Chondrocyte (in vitro differentiated cells): ENCODE data around the gene PPM1K. TPM values are rescaled to one million over a fixed set of nuclear protein-coding genes. Genes with fewer than 3 reads are reported as not detected.

Experiments used
- DNase-seq: peaks from one replicate; pipeline ENCODE4 v3.0.0; 2021; ENCODE audit warnings: mixed read lengths, low spot score
- H3K27ac Mint-ChIP-seq: one replicate; pipeline ENCODE4 v1.8.0; 2021; ENCODE audit warnings: mild to moderate bottlenecking, moderate library complexity, mixed read lengths; ENCODE audit not compliant: unreplicated experiment
- H3K27me3 Mint-ChIP-seq: 2 replicates; pipeline ENCODE4 v1.8.0; 2021; ENCODE audit warnings: low read depth, mixed read lengths
- H3K36me3 Mint-ChIP-seq: 2 replicates; pipeline ENCODE4 v1.8.0; 2021; ENCODE audit warnings: low read depth, mixed read lengths
- H3K4me1 Mint-ChIP-seq: 2 replicates; pipeline ENCODE4 v1.8.0; 2021; ENCODE audit warnings: low read depth, mild to moderate bottlenecking, mixed read lengths
- H3K4me3 Mint-ChIP-seq: one replicate; pipeline ENCODE4 v1.8.0; 2021; ENCODE audit warnings: mild to moderate bottlenecking, moderate library complexity, mixed read lengths; ENCODE audit not compliant: unreplicated experiment
- H3K9me3 Mint-ChIP-seq: 2 replicates; pipeline ENCODE4 v1.8.0; 2021; ENCODE audit warnings: low read depth, mixed read lengths
- total RNA-seq: library from RNA; stranded (reverse); gene quantifications from 3 replicates; pipeline ENCODE4 v1.2.1, GENCODE V29; 2021
- TF ChIP-seq, protein P1 (sequence below): fragments of 200-600 bp; sonication (generic); IDR thresholded peaks from 2 replicates; pipeline ENCODE4 v1.5.0; 2021; ENCODE audit warnings: antibody characterized with exemption, mild to moderate bottlenecking, moderate library complexity

Gene PPM1K
- total RNA-seq, 1 donor from 2014 or later, result 17.0 TPM

DNA sequence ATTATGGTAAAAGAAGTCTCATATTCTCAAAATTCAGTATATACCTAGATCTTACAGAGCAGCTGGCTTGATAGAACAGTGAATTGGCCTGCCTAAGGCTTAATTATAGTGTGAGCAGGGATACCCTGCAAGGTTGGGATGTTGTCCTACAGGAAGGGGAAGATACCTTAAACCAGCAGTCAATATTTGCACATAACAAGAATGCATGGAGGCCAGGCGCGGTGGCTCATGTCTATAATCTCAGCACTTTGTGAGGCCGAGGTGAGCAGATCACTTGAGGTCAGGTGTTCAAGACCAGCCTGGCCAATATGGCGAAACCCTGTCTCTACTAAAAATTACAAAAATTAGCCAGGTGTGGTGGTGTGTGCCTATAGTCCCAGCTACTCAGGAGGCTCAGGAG, 67.2 kb downstream of the PPM1K start:
- Mint-ChIP-seq H3K4me1 (peaks cover 3% of the 10 kb centered on the region), H3K27me3 (peaks cover 9% of the 10 kb centered on the region), H3K36me3 (no peaks in the 10 kb centered on the region), H3K9me3 (no peaks in the 10 kb centered on the region), H3K4me3 (no peak overlapping the region), H3K27ac (no peak overlapping the region)
- TF ChIP-seq, protein P1, sequence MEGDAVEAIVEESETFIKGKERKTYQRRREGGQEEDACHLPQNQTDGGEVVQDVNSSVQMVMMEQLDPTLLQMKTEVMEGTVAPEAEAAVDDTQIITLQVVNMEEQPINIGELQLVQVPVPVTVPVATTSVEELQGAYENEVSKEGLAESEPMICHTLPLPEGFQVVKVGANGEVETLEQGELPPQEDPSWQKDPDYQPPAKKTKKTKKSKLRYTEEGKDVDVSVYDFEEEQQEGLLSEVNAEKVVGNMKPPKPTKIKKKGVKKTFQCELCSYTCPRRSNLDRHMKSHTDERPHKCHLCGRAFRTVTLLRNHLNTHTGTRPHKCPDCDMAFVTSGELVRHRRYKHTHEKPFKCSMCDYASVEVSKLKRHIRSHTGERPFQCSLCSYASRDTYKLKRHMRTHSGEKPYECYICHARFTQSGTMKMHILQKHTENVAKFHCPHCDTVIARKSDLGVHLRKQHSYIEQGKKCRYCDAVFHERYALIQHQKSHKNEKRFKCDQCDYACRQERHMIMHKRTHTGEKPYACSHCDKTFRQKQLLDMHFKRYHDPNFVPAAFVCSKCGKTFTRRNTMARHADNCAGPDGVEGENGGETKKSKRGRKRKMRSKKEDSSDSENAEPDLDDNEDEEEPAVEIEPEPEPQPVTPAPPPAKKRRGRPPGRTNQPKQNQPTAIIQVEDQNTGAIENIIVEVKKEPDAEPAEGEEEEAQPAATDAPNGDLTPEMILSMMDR, result no peak
- DNase-seq, result no peak

DNA sequence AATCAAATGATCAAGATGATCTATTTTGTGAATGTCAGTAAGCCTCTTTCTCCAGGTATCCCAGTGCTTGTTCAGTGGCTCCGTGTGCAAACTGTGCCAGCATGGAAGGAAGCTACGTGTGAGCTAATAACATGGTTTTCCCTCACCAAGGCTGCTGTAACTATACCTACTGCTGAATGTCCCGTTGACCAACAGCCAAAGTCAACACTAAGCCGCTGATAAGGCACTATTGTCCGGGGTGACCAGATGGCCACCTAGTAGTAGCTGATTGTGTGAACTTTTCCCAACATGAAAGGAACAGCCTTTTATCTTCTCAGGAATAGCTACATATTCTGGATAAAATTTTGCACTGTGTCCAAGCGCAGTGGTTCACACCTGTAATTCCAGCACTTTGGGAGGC, 68.0 kb downstream of the PPM1K start:
- H3K27me3 Mint-ChIP-seq, result peaks cover 9% of the 10 kb centered on the region
- TF ChIP-seq, protein P1, result no peak
- peaks cover 3% of the 10 kb centered on the region for H3K4me1 Mint-ChIP-seq
- H3K9me3 Mint-ChIP-seq, result no peaks in the 10 kb centered on the region
- no peak overlapping the region for H3K27ac Mint-ChIP-seq
- DNase-seq, result no peak
- no peak overlapping the region for H3K4me3 Mint-ChIP-seq
- H3K36me3 Mint-ChIP-seq, result no peaks in the 10 kb centered on the region

DNA sequence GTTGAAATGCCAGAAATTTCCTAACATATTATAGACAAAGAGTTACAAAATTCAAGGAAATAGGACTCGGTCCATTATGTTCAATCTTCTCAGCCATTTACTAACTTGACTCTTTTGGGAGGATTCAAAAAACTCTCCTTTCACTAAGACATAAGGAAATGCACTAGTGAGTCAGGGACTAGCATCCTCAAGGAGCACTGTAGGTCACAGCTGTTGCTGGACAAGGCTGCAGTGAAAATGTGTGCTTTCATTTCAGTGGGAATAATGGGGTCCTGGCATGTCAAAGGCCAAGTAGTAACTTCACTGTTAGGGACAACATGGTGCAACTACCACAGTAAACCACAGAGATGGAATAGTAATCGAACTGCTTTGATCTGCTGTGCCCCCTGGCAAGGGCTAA, 69.0 kb downstream of the PPM1K start:
- H3K27me3 Mint-ChIP-seq, result peaks cover 9% of the 10 kb centered on the region
- no peaks in the 10 kb centered on the region for H3K36me3 Mint-ChIP-seq
- no peak for DNase-seq
- H3K4me1 Mint-ChIP-seq, result peaks cover 3% of the 10 kb centered on the region
- TF ChIP-seq, protein P1, result no peak
- no peak overlapping the region for H3K4me3 Mint-ChIP-seq
- no peak overlapping the region for H3K27ac Mint-ChIP-seq
- H3K9me3 Mint-ChIP-seq, result no peaks in the 10 kb centered on the region

DNA sequence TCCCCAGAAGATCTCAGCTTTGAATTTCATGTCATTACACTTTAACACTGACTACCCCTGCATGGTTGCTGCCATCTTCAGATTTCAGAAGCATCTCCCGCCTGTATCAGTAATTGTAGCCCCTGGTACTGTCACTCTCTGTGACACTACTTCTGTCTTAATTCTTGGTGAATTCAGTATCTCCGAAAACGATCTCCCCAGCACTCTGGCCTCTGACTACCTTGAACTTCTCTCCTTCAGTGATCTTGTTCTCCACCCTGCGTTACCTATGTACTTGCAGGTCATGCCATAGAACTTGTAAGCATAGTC, 72.2 kb downstream of the PPM1K start:
- Mint-ChIP-seq H3K27me3 (peaks cover 5% of the 10 kb centered on the region), H3K4me1 (no peaks in the 10 kb centered on the region), H3K4me3 (no peak overlapping the region), H3K27ac (no peak overlapping the region), H3K9me3 (no peaks in the 10 kb centered on the region), H3K36me3 (no peaks in the 10 kb centered on the region)
- TF ChIP-seq, protein P1, result peak; percentile 41
- no peak for DNase-seq

DNA sequence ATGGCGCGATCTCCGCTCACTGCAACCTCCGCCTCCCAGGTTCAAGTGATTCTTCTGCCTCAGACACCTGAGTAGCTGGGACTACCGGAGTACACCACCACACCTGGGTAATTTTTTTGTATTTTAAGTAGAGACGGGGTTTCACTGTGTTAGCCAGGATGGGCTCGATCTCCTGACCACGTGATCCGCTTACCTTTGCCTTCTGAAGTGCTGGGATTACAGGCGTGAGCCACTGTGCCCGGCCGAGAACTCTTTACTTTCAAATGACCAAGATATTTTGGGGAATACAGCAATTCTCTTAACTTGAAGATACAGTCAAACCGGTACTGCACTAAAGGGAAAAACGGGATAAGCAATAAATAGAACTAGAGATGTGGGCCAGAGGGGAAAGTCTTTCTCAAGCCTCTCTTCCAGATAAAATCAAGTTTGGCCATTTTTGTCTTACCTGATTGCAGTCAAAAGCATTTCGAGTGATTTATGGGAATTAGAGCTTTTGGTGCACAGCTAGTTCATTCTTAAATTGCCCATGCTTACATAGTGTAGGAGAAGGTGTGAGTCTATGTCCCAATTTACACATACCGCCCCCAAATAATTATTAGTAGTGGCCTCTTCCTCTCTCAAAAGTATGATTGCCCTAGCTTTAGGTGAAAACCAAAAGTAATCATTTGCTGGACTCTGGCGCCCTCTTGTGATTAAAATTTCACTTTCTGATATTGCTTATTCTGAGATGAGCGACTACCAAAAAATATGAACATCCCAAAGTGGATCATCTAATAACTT, 72.7 kb downstream of the PPM1K start:
- Mint-ChIP-seq H3K27me3 (peaks cover 5% of the 10 kb centered on the region), H3K9me3 (no peaks in the 10 kb centered on the region), H3K4me3 (no peak overlapping the region), H3K4me1 (no peaks in the 10 kb centered on the region), H3K27ac (no peak overlapping the region), H3K36me3 (no peaks in the 10 kb centered on the region)
- TF ChIP-seq, protein P1, result peak; percentile 93
- no peak for DNase-seq
